T-cell (primary cell): ENCODE measurements around the gene ACAN. TPM values are rescaled to one million over a fixed set of nuclear protein-coding genes. Genes with fewer than 3 reads are reported as not detected.

Source experiments
- ATAC-seq, 4 experiments: fragments of 200-7000 bp in 3 of 4; fragments of 150-1000 bp in 1 of 4; cut with Tn5 transposase; replicated peaks in 1 of 4; 1 replicate in 3 of 4; 2 replicates in 1 of 4; pipeline ENCODE4 v1.10.0; 2021; ENCODE audit warnings: moderate library complexity in 3 of 4, mild to moderate bottlenecking in 2 of 4, moderate number of reproducible peaks in 1 of 4
- CTCF ChIA-PET, 2 donors: fragments of 300-600 bp; sonication (Branson Sonifier 250); formaldehyde crosslinking; loops; one replicate each; lab custom pipeline; 2022; ENCODE audit warnings: antibody characterized with exemption in 2 of 2; lab: Charles Lee
- POLR2A ChIA-PET, 2 donors: fragments of 300-600 bp; sonication (Branson Sonifier 250); formaldehyde crosslinking; loops; one replicate each; lab custom pipeline; 2022; ENCODE audit warnings: antibody characterized with exemption in 2 of 2; lab: Charles Lee
- DNase-seq, 35 experiments: peaks; one replicate each; pipeline versions ENCODE4 v3.0.0 to v3.0.0-alpha.2; 2013 to 2023
- H3K27ac ChIP-seq: one replicate; pipeline ENCODE4 v1.5.1; 2013; ENCODE audit warnings: low read length
- H3K27me3 ChIP-seq, 2 experiments: replicated peaks in 1 of 2; 1 replicate in 1 of 2; 2 replicates in 1 of 2; pipeline versions ENCODE4 v1.6.1 to v1.7.0; 2013; ENCODE audit warnings: low read length in 1 of 2, mixed read lengths in 1 of 2; ENCODE audit not compliant: control insufficient read depth in 2 of 2, insufficient read depth in 2 of 2; ENCODE audit errors: extremely low read depth in 1 of 2
- H3K36me3 ChIP-seq, 2 donors: 1 replicate in 1 of 2; 2 replicates in 1 of 2; pipeline versions ENCODE4 v1.6.1 to v1.7.0; 2013; ENCODE audit warnings: low read length in 1 of 2; ENCODE audit not compliant: control insufficient read depth in 2 of 2, insufficient read depth in 1 of 2; ENCODE audit errors: extremely low read depth in 1 of 2
- H3K4me1 ChIP-seq, 2 experiments: 1 replicate in 1 of 2; 2 replicates in 1 of 2; pipeline versions ENCODE4 v1.6.1 to v1.7.0; 2013; ENCODE audit warnings: low read length in 2 of 2, mixed read lengths in 1 of 2; ENCODE audit not compliant: insufficient read depth in 2 of 2, control insufficient read depth in 1 of 2; ENCODE audit errors: extremely low read depth in 1 of 2
- H3K4me3 ChIP-seq, 2 donors: 1 replicate in 1 of 2; 2 replicates in 1 of 2; pipeline versions ENCODE4 v1.5.1 to v1.7.0; 2013; ENCODE audit warnings: mild to moderate bottlenecking in 2 of 2, low read length in 1 of 2, moderate library complexity in 1 of 2; ENCODE audit not compliant: control insufficient read depth in 1 of 2; ENCODE audit errors: extremely low read depth in 1 of 2
- H3K9me3 ChIP-seq: 2 replicates; pipeline ENCODE4 v1.7.0; 2013
- H3K27ac Mint-ChIP-seq, 2 donors: one replicate each; pipeline ENCODE4 v1.8.0; 2020 to 2021; ENCODE audit warnings: mild to moderate bottlenecking in 2 of 2, mixed read lengths in 2 of 2
- H3K27me3 Mint-ChIP-seq, 2 donors: one replicate each; pipeline ENCODE4 v1.8.0; 2021 to 2022; ENCODE audit warnings: mixed read lengths in 2 of 2
- H3K36me3 Mint-ChIP-seq: one replicate; pipeline ENCODE4 v1.8.0; 2021; ENCODE audit warnings: mixed read lengths
- H3K4me1 Mint-ChIP-seq, 3 donors: one replicate each; pipeline ENCODE4 v1.8.0; 2020 to 2022; ENCODE audit warnings: mixed read lengths in 3 of 3, mild to moderate bottlenecking in 1 of 3
- H3K4me3 Mint-ChIP-seq, 3 donors: one replicate each; pipeline ENCODE4 v1.8.0; 2020 to 2022; ENCODE audit warnings: mild to moderate bottlenecking in 3 of 3, mixed read lengths in 3 of 3, moderate library complexity in 3 of 3
- H3K9me3 Mint-ChIP-seq, 3 donors: one replicate each; pipeline ENCODE4 v1.8.0; 2020 to 2022; ENCODE audit warnings: mixed read lengths in 3 of 3
- WGBS: methylation state at CpG from one replicate; pipeline ENCODE4 v1.1.5; 2013; ENCODE audit warnings: missing lambda C conversion rate; ENCODE audit not compliant: insufficient coverage; 5-methylcytosine and 5-hydroxymethylcytosine counted together
- total RNA-seq, 35 experiments: library from RNA in 6 of 35; stranded (reverse) in 6 of 35; fragments of 120-200 nt in 1 of 35; gene quantifications; one replicate each; pipeline versions ENCODE4 v1.2.1 to v1.2.4 and lab custom pipeline; 2013 to 2026

Gene ACAN
- total RNA-seq, 5 donors from 2014 or later (not counting 1 experiment from before 2014, with no cell fraction given), result not detected

GRCh38 chr15:88894819-88895767, 91.9 kb downstream of the ACAN start, which contains the start of gene HAPLN3:
Gene HAPLN3 (minus strand): TSS chr15:88895544. CDS start chr15:88887298, 8,246 bp downstream.
- H3K36me3 Mint-ChIP-seq, result no peaks in the 10 kb centered on the region
- peak within 1 kb of the TSS; percentile 81 to 88 (median 87) for H3K4me3 Mint-ChIP-seq
- H3K4me1 ChIP-seq, result peaks cover 25 to 43% of the 10 kb centered on the region in 2 experiments
- H3K9me3 Mint-ChIP-seq, result no peaks in the 10 kb centered on the region
- ChIA-PET CTCF (interaction anchor here (0.6 to 6.3 kb wide), 11 partner anchors 9 to 417 kb away, joined by 3 to 44 read pairs (median 5); no protein-coding TSS in a partner anchor), POLR2A (interaction anchor here in 1 of 2 donors (0.6 kb wide), 1 partner anchor 434 kb away, joined by 5 read pairs; no protein-coding TSS in a partner anchor)
- under 1% methylated on average over 63 of the region's 70 CpGs for WGBS
- DNase-seq (peak in 31 of 35 experiments; percentile 17 to 66 (median 38)), ATAC-seq (peak; percentile 31 to 45 (median 36))
- peaks cover 5 to 9% of the 10 kb centered on the region in 2 donors for H3K36me3 ChIP-seq
- peaks cover 0 to 19% of the 10 kb centered on the region in 2 experiments for H3K27me3 ChIP-seq
- H3K27me3 Mint-ChIP-seq, result peaks cover 0 to 1% of the 10 kb centered on the region in 2 donors
- H3K4me1 Mint-ChIP-seq, result peaks cover 43 to 45% (median 44%) of the 10 kb centered on the region in 3 donors
- peak within 1 kb of the TSS; percentile 85 to 86 for H3K4me3 ChIP-seq
- H3K27ac ChIP-seq, result peak within 1 kb of the TSS; percentile 36
- no peaks in the 10 kb centered on the region for H3K9me3 ChIP-seq
- H3K27ac Mint-ChIP-seq, result peak within 1 kb of the TSS; percentile 84 to 88

- Histone ChIP-seq H3K27ac (no peak overlapping the region), H3K27me3 (peaks cover 0 to 19% of the 10 kb centered on the region in 2 experiments), H3K4me1 (peaks cover 25 to 43% of the 10 kb centered on the region in 2 experiments), H3K4me3 (no peak overlapping the region), H3K36me3 (peaks cover 5 to 9% of the 10 kb centered on the region in 2 donors), H3K9me3 (no peaks in the 10 kb centered on the region)
- Mint-ChIP-seq H3K4me1 (peaks cover 39 to 44% (median 41%) of the 10 kb centered on the region in 3 donors), H3K27me3 (peaks cover 0 to 1% of the 10 kb centered on the region in 2 donors), H3K4me3 (peak overlapping the region in 2 of 3 donors; percentile 1 to 62), H3K27ac (peak overlapping the region; percentile 37 to 56), H3K36me3 (peaks cover 5% of the 10 kb centered on the region), H3K9me3 (no peaks in the 10 kb centered on the region)
- ChIA-PET CTCF (interaction anchor here (0.7 to 6.3 kb wide), 3 partner anchors 8 to 122 kb away, joined by 3 to 44 read pairs (median 7); no protein-coding TSS in a partner anchor), POLR2A (no interaction called here)
- DNase-seq (no peak), ATAC-seq (no peak)
- 92% methylated on average over 4 of the region's 8 CpGs for WGBS
Measured at GRCh38 chr15:88896333-88897033, 93.2 kb downstream of the ACAN start.

- WGBS, result 44% methylated on average over 7 of the region's 8 CpGs
Measured at GRCh38 chr15:88897142-88897455, 93.9 kb downstream of the ACAN start.

GRCh38 chr15:88897456-88898194, 94.4 kb downstream of the ACAN start:
- H3K4me3 Mint-ChIP-seq, result peak overlapping the region in 2 of 3 donors; percentile 31 to 62
- peaks cover 5% of the 10 kb centered on the region for H3K36me3 Mint-ChIP-seq
- 63% methylated on average over 9 of the region's 12 CpGs for WGBS
- H3K27ac ChIP-seq, result no peak overlapping the region
- H3K9me3 Mint-ChIP-seq, result no peaks in the 10 kb centered on the region
- H3K36me3 ChIP-seq, result peaks cover 3 to 4% of the 10 kb centered on the region in 2 donors
- ChIA-PET CTCF (interaction anchor here in 1 of 2 donors (0.7 kb wide), 1 partner anchor 232 kb away, joined by 3 read pairs; no protein-coding TSS in a partner anchor), POLR2A (no interaction called here)
- H3K4me1 Mint-ChIP-seq, result peaks cover 45 to 55% (median 52%) of the 10 kb centered on the region in 3 donors
- peaks cover 25 to 52% of the 10 kb centered on the region in 2 experiments for H3K4me1 ChIP-seq
- ATAC-seq (peak; percentile 85 to 94 (median 90)), DNase-seq (peak; percentile 47 to 84 (median 68))
- H3K27ac Mint-ChIP-seq, result peak overlapping the region; percentile 58 to 73
- H3K27me3 ChIP-seq, result peaks cover 0 to 18% of the 10 kb centered on the region in 2 experiments
- no peaks in the 10 kb centered on the region for H3K9me3 ChIP-seq
- H3K4me3 ChIP-seq, result peak overlapping the region in 1 of 2 donors; percentile 36
- H3K27me3 Mint-ChIP-seq, result peaks cover 0 to 1% of the 10 kb centered on the region in 2 donors

More at GRCh38 chr15:88897142-88897455, 93.9 kb downstream of the ACAN start:
- POLR2A ChIA-PET, result no interaction called here
- Histone ChIP-seq H3K9me3 (no peaks in the 10 kb centered on the region), H3K27ac (peak overlapping the region; percentile 6), H3K4me1 (peaks cover 25 to 47% of the 10 kb centered on the region in 2 experiments), H3K36me3 (peaks cover 3 to 5% of the 10 kb centered on the region in 2 donors), H3K4me3 (peak overlapping the region in 1 of 2 donors; percentile 36), H3K27me3 (peaks cover 0 to 19% of the 10 kb centered on the region in 2 experiments)
- H3K27ac Mint-ChIP-seq, result peak overlapping the region; percentile 56 to 73
- H3K27me3 Mint-ChIP-seq, result peaks cover 0 to 1% of the 10 kb centered on the region in 2 donors
- no peak for DNase-seq
- CTCF ChIA-PET, result interaction anchor here in 1 of 2 donors (0.7 kb wide), 1 partner anchor 232 kb away, joined by 3 read pairs; no protein-coding TSS in a partner anchor
- no peak for ATAC-seq
- H3K4me3 Mint-ChIP-seq, result peak overlapping the region in 2 of 3 donors; percentile 31 to 62
- H3K4me1 Mint-ChIP-seq, result peaks cover 41 to 50% (median 47%) of the 10 kb centered on the region in 3 donors
- H3K36me3 Mint-ChIP-seq, result peaks cover 5% of the 10 kb centered on the region
- H3K9me3 Mint-ChIP-seq, result no peaks in the 10 kb centered on the region

- ATAC-seq (no peak), DNase-seq (no peak)
- Histone ChIP-seq H3K4me3 (no peak overlapping the region), H3K27me3 (peaks cover 0 to 16% of the 10 kb centered on the region in 2 experiments), H3K36me3 (peaks cover 0 to 3% of the 10 kb centered on the region in 2 donors), H3K4me1 (peaks cover 31 to 63% of the 10 kb centered on the region in 2 experiments), H3K9me3 (no peaks in the 10 kb centered on the region), H3K27ac (no peak overlapping the region)
- Mint-ChIP-seq H3K9me3 (no peaks in the 10 kb centered on the region), H3K27ac (no peak overlapping the region), H3K27me3 (no peaks in the 10 kb centered on the region), H3K36me3 (peaks cover 5% of the 10 kb centered on the region), H3K4me3 (no peak overlapping the region), H3K4me1 (peaks cover 47 to 59% (median 57%) of the 10 kb centered on the region in 3 donors)
- 100% methylated on average over 4 of the region's 15 CpGs for WGBS
- CTCF ChIA-PET, result no interaction called here
- POLR2A ChIA-PET, result no interaction called here
Measured at GRCh38 chr15:88898736-88899135, 95.5 kb downstream of the ACAN start.
